Neutrophil (primary cell): ENCODE results near the gene PLEKHG3.

ENCODE experiments used
- H3K27ac ChIP-seq: fragments of 200-600 bp; sonication (generic); 2 replicates; pipeline ENCODE4 v1.5.1; 2016; ENCODE audit warnings: mild to moderate bottlenecking, moderate library complexity
- H3K27me3 ChIP-seq: fragments of 200-600 bp; sonication (generic); 2 replicates; pipeline ENCODE4 v1.6.0; 2016; ENCODE audit warnings: mild to moderate bottlenecking
- H3K36me3 ChIP-seq: fragments of 200-600 bp; sonication (generic); 2 replicates; pipeline ENCODE4 v1.5.1; 2017
- H3K4me1 ChIP-seq, 2 experiments: fragments of 200-600 bp in 1 of 2; sonication (generic) in 1 of 2; 1 replicate in 1 of 2; 2 replicates in 1 of 2; pipeline versions ENCODE4 v1.5.1 to v1.6.1; 2013 to 2016; ENCODE audit warnings: low read depth in 1 of 2, low read length in 1 of 2, mild to moderate bottlenecking in 1 of 2, moderate library complexity in 1 of 2; ENCODE audit not compliant: control insufficient read depth in 1 of 2, insufficient read depth in 1 of 2
- H3K4me3 ChIP-seq, 2 experiments: fragments of 200-600 bp in 1 of 2; sonication (generic) in 1 of 2; 1 replicate in 1 of 2; 2 replicates in 1 of 2; pipeline ENCODE4 v1.5.1; 2013 to 2016; ENCODE audit warnings: low read depth in 1 of 2, low read length in 1 of 2, mild to moderate bottlenecking in 1 of 2, moderate library complexity in 1 of 2
- H3K9me3 ChIP-seq: fragments of 200-600 bp; sonication (generic); 2 replicates; pipeline ENCODE4 v1.5.1; 2016
- CTCF ChIP-seq: fragments of 200-600 bp; sonication (generic); IDR thresholded peaks from 2 replicates; pipeline ENCODE4 v1.5.1; 2016; ENCODE audit warnings: antibody characterized with exemption

The PLEKHG3 gene

GRCh38 chr14:64764641-64765520, 60.7 kb downstream of the PLEKHG3 start:
- TF ChIP-seq CTCF = peak; percentile 92

GRCh38 chr14:64765740-64766302, 61.6 kb downstream of the PLEKHG3 start:
- peaks cover 10 to 21% of the 10 kb centered on the region in 2 experiments for H3K4me1 ChIP-seq
- no peak overlapping the region for H3K27ac ChIP-seq
- no peaks in the 10 kb centered on the region for H3K9me3 ChIP-seq
- H3K36me3 ChIP-seq = no peaks in the 10 kb centered on the region
- H3K4me3 ChIP-seq = no peak overlapping the region
- TF ChIP-seq CTCF = no peak
- peaks cover 35% of the 10 kb centered on the region for H3K27me3 ChIP-seq

More at GRCh38 chr14:64764641-64765520, 60.7 kb downstream of the PLEKHG3 start:
- no peaks in the 10 kb centered on the region for H3K36me3 ChIP-seq
- H3K9me3 ChIP-seq = no peaks in the 10 kb centered on the region
- H3K27ac ChIP-seq = no peak overlapping the region
- H3K4me3 ChIP-seq = peak overlapping the region; percentile 52 to 57
- peaks cover 12 to 28% of the 10 kb centered on the region in 2 experiments for H3K4me1 ChIP-seq
- peaks cover 38% of the 10 kb centered on the region for H3K27me3 ChIP-seq

GRCh38 chr14:64766430-64767151, 62.4 kb downstream of the PLEKHG3 start:
- Histone ChIP-seq H3K27me3 (peaks cover 28% of the 10 kb centered on the region), H3K4me1 (peaks cover 10 to 21% of the 10 kb centered on the region in 2 experiments), H3K4me3 (no peak overlapping the region), H3K36me3 (no peaks in the 10 kb centered on the region), H3K27ac (no peak overlapping the region), H3K9me3 (no peaks in the 10 kb centered on the region)
- TF ChIP-seq CTCF = no peak

GRCh38 chr14:64767215-64767964, 63.2 kb downstream of the PLEKHG3 start:
- no peak for TF ChIP-seq CTCF
- Histone ChIP-seq H3K4me3 (no peak overlapping the region), H3K36me3 (no peaks in the 10 kb centered on the region), H3K27me3 (peaks cover 20% of the 10 kb centered on the region), H3K27ac (no peak overlapping the region), H3K9me3 (no peaks in the 10 kb centered on the region), H3K4me1 (peaks cover 10 to 21% of the 10 kb centered on the region in 2 experiments)
